Epithelial cell of esophagus (primary cell): Measurements from ENCODE around the gene GNS.
A peak's percentile ranks its signal among the peaks of the same experiment; 100 is the strongest.

ENCODE experiments used
- DNase-seq: peaks from one replicate; pipeline ENCODE4 v3.0.0; 2010; ENCODE audit warnings: low read depth
- H3K4me3 ChIP-seq: 2 replicates; pipeline ENCODE4 v1.5.1; 2011; ENCODE audit warnings: mild to moderate bottlenecking, low read length, control low read depth
- TF ChIP-seq, protein P1 (sequence below): IDR thresholded peaks from 2 replicates; pipeline ENCODE4 v1.5.1; 2011; ENCODE audit warnings: low read depth, mild to moderate bottlenecking, low read length, control low read depth, inconsistent platforms; ENCODE audit not compliant: insufficient read depth; ENCODE audit errors: missing control alignments

GNS gene

DNA sequence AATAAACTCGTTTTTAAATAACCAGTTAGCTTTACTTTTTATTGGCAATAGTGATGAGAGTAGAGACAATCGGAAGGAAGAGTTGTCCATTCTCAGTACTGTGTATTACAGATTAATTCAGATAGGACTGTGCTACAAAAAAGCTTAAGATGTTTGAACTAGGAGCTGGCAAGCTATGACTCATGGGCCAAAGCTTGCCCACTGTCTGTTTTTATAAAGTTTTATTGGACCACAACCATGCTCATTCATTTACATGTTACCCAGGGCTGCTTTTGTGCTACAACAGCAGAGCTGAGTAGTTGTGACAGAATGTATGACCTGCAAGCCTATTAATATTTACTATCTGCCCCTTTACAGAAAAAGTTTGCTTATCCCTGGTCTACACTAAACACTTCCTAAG lies 19.4 kb downstream of the GNS start:
- TF ChIP-seq, protein P1, sequence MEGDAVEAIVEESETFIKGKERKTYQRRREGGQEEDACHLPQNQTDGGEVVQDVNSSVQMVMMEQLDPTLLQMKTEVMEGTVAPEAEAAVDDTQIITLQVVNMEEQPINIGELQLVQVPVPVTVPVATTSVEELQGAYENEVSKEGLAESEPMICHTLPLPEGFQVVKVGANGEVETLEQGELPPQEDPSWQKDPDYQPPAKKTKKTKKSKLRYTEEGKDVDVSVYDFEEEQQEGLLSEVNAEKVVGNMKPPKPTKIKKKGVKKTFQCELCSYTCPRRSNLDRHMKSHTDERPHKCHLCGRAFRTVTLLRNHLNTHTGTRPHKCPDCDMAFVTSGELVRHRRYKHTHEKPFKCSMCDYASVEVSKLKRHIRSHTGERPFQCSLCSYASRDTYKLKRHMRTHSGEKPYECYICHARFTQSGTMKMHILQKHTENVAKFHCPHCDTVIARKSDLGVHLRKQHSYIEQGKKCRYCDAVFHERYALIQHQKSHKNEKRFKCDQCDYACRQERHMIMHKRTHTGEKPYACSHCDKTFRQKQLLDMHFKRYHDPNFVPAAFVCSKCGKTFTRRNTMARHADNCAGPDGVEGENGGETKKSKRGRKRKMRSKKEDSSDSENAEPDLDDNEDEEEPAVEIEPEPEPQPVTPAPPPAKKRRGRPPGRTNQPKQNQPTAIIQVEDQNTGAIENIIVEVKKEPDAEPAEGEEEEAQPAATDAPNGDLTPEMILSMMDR, result no peak
- no peak for DNase-seq
- no peak overlapping the region for H3K4me3 ChIP-seq

- no peak overlapping the region for H3K4me3 ChIP-seq
- peak; percentile 77 for DNase-seq
- TF ChIP-seq, protein P1, result no peak
These were observed 21.7 kb downstream of the GNS start for GRCh38 chr12:64737539-64737938.

DNA sequence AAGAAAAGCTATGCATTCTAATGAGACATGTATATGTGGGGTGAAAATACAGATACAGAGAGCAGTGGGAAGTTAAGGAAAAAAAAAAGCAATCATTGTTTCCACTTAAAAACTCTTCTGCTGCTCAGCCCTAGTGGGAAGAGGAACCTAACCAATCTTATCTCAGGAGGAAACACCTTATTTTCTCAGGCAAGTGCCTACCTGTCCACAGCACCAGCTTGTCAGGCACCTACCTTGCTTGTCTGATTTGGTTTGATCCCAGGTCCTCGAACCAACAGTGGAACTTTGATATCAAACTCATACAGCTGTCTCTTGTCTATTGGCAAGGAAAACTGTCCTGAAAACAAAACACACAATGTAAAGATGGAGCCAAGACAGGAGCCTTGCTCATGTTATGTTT lies 22.4 kb downstream of the GNS start:
- DNase-seq, result peak; percentile 60
- H3K4me3 ChIP-seq, result no peak overlapping the region
- TF ChIP-seq, protein P1, result no peak

GRCh38 chr12:64735442-64735841 lies 23.8 kb downstream of the GNS start:
- TF ChIP-seq, protein P1, result no peak
- DNase-seq, result no peak
- H3K4me3 ChIP-seq, result no peak overlapping the region

DNA sequence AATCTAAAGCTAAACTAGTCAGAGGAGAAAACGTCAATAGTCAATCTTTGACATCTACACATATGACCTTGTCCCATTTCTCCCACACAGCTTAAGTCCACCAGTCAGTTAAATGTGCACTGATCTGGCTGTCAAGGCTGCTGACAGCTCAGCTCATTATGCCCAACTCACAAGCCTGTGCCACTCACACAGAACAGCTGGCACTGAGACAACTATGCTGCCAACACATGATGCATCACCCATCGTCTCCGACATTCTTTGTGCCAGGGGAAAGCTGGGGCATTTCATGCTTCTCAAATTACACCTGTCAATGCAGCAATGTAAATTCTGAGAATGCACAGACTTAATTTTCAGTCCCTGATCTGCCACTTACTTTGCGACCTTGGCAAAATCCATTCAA lies 25.3 kb downstream of the GNS start:
- TF ChIP-seq, protein P1, result no peak
- no peak overlapping the region for H3K4me3 ChIP-seq
- peak; percentile 94 for DNase-seq

DNA sequence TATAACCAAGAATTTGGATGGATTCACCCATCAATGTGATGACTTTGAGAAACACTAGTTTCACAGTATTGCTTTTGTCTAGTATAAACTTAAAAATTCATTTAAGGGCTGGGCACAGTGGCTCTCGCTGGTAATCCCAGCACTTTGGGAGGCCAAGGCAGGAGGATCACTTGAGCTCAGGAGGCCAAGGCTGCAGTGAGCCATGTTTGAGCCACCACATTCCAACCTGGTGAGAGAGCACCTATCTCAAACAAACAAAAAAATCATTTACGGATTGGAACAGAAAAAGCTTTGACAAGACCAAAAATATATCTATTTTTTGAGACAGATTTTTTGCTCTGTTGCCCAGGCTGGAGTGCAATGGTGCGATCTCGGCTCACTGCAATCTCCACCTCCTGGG lies 27.5 kb downstream of the GNS start:
- H3K4me3 ChIP-seq, result no peak overlapping the region
- DNase-seq, result no peak
- TF ChIP-seq, protein P1, result no peak

- no peak for DNase-seq
- TF ChIP-seq, protein P1, result no peak
- H3K4me3 ChIP-seq, result no peak overlapping the region
These were observed 28.6 kb downstream of the GNS start for GRCh38 chr12:64730588-64730969.
